GM18909 (cell line): ENCODE data around the gene KIF26B.

ENCODE experiments used
- ATAC-seq: cut with Tn5 transposase; IDR thresholded peaks from one replicate; pipeline ENCODE4 v1.9.1; 2021; ENCODE audit warnings: mild to moderate bottlenecking; ENCODE audit not compliant: unreplicated experiment, poor library complexity

Gene KIF26B

DNA sequence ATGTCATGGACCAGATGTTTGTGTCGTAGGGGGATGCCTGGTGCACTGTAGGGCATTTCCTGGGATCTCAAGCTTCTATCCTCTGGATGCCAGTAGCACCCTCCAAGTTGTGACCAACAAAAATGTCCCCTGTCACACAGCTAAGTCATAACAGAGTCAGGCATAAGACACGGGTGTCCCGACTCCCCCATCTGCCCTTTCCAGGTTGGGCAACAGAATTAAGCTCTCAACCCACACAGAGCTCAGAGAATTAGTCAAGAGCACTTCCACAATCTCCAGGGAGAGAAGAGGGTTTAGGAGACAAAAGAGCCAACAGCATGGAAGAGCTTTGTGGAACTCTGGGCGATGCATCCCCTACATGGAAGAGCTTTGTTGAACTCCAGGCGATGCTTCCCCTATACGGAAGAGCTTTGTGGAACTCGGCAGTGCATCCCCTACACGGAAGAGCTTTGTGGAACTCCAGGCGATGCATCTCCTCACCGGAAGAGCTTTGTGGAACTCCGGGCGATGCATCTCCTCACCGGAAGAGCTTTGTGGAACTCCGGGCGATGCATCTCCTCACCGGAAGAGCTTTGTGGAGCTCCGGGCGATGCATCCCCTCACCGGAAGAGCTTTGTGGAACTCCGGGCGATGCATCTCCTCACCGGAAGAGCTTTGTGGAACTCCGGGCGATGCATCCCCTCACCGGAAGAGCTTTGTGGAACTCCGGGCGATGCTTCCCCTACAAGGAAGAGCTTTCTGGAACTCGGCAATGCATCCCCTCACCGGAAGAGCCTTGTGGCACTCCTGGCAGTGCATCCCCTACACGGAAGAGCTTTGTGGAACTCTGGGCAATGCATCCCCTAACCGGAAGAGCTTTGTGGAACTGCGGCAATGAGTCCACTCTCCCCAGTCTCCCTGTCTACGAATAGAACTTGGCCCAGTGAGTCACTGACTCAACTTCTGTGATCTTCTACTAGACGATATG lies 422.7 kb downstream of the KIF26B start:
- ATAC-seq: no peak

- ATAC-seq: no peak
These were observed 423.5 kb downstream of the KIF26B start for GRCh38 chr1:245578308-245578707.

DNA sequence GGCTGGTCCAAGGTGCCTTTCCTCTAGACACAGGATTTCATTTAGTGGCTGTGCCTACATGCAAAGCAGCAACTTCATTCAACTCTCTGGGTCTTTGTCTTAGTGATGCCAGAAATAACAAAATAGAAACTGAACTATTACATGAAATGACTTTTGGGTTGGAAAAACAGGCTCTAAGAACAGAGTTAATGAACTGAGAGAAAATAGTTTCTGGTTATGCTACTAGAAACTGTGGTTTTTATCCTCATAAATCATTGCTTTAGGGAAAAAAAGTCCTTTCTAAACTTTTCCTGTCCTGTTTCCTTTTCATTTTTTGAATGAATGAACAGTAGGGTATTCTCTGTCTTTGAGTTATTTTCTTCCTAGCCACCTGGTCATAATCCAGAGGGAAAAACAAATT lies 424.0 kb downstream of the KIF26B start:
- no peak for ATAC-seq

DNA sequence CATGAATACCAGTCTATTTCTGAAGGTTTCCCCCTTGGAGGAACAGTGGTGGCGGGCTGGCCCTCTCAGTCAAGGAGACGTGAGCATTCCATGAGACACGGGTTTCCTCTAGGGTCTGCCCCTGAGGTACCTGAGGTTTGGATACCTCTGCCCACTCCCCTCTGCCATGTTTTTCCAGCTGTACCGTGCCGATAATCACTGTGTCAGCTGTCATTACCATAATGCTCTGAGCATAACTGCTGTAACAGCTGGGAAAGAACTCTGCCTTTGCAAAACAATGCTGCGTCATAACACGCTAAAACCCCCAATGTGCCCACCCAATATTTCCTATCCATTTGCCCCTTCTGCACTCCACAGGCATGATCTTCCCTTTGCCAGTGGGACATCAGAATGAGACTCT lies 425.1 kb downstream of the KIF26B start:
- no peak for ATAC-seq

DNA sequence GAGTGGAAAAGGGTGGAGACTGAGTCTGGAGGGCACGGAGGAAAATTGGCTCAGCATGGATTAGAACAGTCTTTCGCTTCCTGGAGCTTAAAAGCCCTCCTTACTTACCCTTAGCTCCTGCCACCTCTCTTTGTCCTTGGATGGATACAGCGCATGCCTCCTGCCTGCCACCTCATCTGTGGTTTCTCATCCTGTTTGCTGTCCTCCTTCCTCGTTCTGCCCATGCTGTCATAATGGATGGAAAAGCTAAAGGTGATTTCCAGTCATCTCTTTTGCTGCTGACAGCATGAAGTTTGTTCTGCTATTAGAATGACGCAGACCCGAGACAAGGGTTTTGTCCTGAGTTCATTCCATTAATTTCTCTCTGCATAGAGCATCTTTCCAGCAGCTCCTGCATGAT lies 425.9 kb downstream of the KIF26B start:
- no peak for ATAC-seq

- ATAC-seq: no peak
These were observed 427.2 kb downstream of the KIF26B start for GRCh38 chr1:245582026-245582425.

- ATAC-seq: no peak
These were observed 428.3 kb downstream of the KIF26B start for GRCh38 chr1:245583081-245583480.

GRCh38 chr1:245583575-245584330 lies 429.0 kb downstream of the KIF26B start:
- no peak for ATAC-seq

DNA sequence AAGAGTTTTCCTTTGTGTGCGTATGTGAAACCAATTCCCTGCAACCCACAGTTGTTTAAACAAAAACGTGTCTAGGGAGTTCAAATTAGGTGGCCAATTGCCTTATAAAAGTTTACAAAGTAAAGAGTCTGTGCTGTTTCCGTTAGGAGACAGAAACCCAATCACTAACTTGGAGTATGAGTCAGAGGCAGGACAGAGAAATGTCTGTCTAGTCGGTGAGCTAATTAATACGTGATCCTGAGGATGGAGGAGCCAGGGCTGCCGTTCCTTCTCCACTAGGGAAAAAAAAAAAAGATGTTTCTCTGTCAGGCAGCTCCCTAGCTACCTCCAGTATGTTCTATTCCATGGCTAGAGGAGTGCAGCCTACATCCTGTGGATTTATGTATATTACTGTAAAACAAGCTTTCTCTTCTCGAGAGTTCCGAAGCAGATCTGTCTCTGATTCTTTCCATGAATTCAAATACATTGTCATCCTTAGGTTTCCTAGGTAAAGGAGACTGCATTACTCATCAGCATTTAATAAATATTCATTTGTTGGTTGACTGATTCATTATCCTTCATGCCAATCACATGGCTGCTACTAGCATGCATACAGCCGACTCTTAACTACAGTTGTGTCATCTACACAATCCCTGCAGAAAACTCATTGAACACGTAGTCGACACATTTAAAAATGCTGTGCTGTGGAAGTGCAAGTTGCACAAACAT lies 430.6 kb downstream of the KIF26B start:
- ATAC-seq: no peak

DNA sequence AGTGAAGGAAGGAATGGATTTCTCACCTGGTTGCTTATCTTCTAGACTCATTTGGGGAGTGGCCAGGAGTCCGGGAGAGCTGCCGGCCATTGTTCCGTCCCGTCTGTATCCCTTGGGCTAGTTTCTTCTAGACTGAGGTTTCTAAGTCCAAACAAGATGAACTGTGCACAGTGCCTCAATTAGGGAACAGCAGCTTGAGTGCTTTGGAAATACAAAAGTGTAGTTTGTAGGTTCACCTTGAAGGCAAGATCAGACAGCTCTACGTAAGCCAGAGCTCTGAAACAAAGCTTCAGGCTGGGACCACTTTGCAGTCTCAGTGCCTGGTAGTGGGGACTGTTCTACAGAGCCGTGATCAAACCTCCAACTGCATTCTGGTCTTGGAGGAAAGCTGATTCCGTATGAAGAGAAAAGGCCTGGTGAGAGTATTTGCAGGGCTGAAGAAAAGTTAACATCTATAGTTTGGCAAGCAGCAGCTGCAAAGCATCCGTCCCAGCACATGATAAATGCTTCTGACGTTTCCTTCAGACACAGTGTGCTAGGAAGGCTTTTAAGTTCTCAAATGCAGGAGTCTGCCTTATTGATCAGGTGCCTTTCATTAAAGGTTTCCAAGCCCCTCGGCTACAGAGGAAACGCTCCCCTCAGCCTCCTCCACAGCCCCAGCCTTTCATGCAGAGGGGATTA lies 432.8 kb downstream of the KIF26B start:
- ATAC-seq: no peak

DNA sequence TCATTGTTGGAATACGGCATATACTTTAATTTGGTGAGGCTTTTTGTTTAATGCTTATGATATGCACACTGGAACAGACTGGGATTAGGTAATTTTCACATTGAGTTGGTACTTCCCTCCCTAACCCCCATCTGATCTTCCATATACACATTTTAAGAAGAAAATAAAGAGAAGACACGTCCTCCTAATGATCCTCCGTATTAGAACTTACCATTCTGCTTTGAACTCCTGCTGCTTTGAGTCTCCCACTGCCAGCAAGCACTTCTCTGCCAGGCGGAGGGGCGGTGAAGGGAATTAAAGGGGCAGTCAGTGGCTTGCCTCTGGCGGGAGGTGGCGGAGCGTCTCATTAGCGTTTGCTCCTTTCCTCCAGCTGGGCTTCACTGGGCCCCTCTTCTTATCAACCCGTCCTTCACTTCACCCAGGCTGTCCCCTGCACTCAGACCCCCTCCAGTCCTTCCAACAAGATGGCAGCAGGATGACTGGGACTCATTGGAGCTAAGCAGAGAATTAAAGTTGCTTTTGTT lies 433.4 kb downstream of the KIF26B start:
- ATAC-seq: no peak

DNA sequence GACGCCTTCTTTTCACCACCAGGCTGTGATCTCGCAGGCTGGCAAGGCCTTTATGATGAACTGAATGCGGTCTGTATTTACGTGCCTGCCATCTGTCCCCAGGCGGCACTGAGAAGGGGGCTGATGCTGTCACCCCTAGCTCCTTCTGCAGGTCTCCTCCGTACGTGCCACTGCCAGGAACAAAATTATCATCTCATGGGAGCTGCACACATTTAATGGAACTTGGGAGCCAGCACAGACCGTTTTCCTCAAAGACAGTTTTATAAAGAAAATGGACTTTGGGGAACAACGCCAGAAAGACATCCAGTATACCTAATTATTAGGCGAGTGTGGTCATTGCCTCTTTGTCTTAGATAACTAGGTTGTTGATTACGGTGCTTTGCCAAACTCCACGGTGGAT lies 434.5 kb downstream of the KIF26B start:
- ATAC-seq: no peak

GRCh38 chr1:245589906-245590305 lies 435.1 kb downstream of the KIF26B start:
- ATAC-seq: no peak

GRCh38 chr1:245590726-245591125 lies 435.9 kb downstream of the KIF26B start:
- ATAC-seq: no peak

GRCh38 chr1:245591346-245592188 lies 436.8 kb downstream of the KIF26B start:
- ATAC-seq: no peak

DNA sequence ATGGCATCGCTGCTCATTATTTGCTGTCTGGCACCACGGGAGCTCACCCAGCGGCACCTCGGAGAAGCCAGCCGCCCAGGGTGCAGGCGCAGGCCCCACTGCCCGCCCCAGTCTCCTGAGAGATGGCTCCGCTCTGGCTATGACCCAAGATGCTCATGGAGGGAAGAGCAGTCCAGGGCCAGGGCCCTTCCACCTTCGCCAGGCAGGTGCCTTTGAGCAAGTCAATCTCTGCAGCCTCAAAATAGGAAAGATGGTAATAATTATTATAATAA lies 437.3 kb downstream of the KIF26B start:
- no peak for ATAC-seq

DNA sequence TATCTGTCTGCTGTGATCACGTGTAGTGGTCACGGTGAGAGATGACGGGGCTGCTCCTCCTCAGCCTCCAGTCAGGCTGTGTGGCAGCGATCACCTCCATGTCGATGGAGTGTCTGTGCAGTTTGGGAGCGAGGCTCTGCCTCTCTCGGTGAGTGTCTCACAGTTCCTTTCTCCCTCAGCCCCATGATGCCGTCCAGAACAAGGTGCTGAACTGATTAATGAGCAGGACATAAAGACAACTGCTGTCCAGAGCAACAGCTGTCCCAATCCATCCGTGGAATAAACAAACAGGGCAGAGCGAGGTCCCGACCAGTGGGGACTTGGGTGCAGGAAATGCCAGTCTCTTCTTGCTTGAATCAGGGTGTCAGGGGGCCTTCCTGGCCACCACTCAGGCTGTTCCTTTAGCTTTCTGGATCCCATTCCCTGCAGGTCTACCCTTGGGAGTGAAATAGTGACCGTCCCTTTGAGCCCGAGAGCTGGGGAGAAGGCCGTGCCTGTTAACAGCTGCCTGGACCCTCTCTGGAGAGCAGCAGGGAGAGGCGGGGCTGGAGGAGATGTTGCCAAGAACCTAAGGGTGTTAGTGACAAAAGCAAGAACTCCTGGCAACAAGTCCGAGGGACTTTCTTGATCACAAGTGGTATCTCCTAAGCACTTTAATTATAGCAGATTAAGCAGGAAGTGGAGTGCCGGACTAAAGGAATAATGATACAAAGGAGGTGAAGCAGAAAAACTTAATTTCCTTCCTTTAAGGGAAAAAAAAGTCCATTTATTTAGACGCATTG lies 443.9 kb downstream of the KIF26B start:
- no peak for ATAC-seq

- no peak for ATAC-seq
These were observed 444.8 kb downstream of the KIF26B start for GRCh38 chr1:245599371-245600174.
